Activated CD4-positive, alpha-beta T cell treated with anti-CD3 and anti-CD28 coated beads, Interleukin-2, amount 10 ng/mL, durations not matched to agents 24 days and 14 days (primary cell): ENCODE measurements around the gene AARS1. TPM values are rescaled to one million over a fixed set of nuclear protein-coding genes. Genes with fewer than 3 reads are reported as not detected.
"Not testable (repeated sequence)": the region's sequence is repeated elsewhere in the genome, so short reads cannot be mapped to it uniquely, and the experiment has no call there.

Experiments
- DNase-seq: peaks from one replicate; pipeline ENCODE4 v3.0.0; 2022
- H3K27ac Mint-ChIP-seq: one replicate; pipeline ENCODE4 v1.8.0; 2022; ENCODE audit warnings: mild to moderate bottlenecking, mixed read lengths
- H3K27me3 Mint-ChIP-seq: one replicate; pipeline ENCODE4 v1.8.0; 2022; ENCODE audit warnings: mixed read lengths
- H3K36me3 Mint-ChIP-seq: one replicate; pipeline ENCODE4 v1.8.0; 2022; ENCODE audit warnings: low read depth, mild to moderate bottlenecking, mixed read lengths
- H3K4me1 Mint-ChIP-seq: one replicate; pipeline ENCODE4 v1.8.0; 2021; ENCODE audit warnings: mixed read lengths
- H3K4me3 Mint-ChIP-seq: one replicate; pipeline ENCODE4 v1.8.0; 2022; ENCODE audit warnings: mild to moderate bottlenecking, moderate library complexity, mixed read lengths
- H3K9me3 Mint-ChIP-seq: one replicate; pipeline ENCODE4 v1.8.0; 2021; ENCODE audit warnings: mixed read lengths
- intact Hi-C: fragments of 100-400 bp; cut with micrococcal nuclease; formaldehyde crosslinking; loops from one replicate; pipeline ENCODE4 v1.15.1; 2023
- total RNA-seq: library from RNA; stranded (reverse); gene quantifications from 2 replicates; pipeline ENCODE4 v1.2.3, GENCODE V29; 2022

AARS1 gene
- total RNA-seq, 1 donor from 2014 or later = 115 TPM

GRCh38 chr16:70258946-70259345, 30.4 kb downstream of the AARS1 start:
- H3K36me3 Mint-ChIP-seq = peaks cover 63% of the 10 kb centered on the region
- no peak overlapping the region for H3K27ac Mint-ChIP-seq
- DNase-seq = no peak
- H3K9me3 Mint-ChIP-seq = no peaks in the 10 kb centered on the region
- H3K27me3 Mint-ChIP-seq = no peaks in the 10 kb centered on the region
- intact Hi-C loops = loop anchor here (10.0 kb wide), 1 partner anchor 266 kb away; the partner anchor contains the start of genes COG4 and SF3B3
- H3K4me3 Mint-ChIP-seq = no peak overlapping the region
- H3K4me1 Mint-ChIP-seq = no peaks in the 10 kb centered on the region

DNA sequence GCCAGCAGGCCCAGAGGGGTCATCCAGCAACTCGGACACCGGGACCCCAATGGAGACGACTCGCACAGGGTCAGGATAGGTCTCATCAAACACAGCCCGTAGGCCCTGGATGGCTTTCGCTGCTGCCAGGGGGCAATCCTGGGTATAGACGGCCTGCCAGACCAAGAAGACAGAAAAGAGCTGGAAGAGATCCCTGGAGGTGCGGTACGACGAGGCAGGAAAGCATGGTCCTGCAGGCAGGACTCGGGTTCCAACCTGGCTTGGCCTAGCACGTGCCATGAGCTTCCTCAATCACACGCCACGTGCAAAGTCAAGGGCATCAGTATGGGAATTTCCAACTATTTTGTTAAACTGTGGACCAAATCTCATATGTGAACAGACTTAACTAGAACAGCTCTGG, 31.2 kb downstream of the AARS1 start:
- H3K9me3 Mint-ChIP-seq = no peaks in the 10 kb centered on the region
- no peaks in the 10 kb centered on the region for H3K4me1 Mint-ChIP-seq
- no peaks in the 10 kb centered on the region for H3K27me3 Mint-ChIP-seq
- peaks cover 65% of the 10 kb centered on the region for H3K36me3 Mint-ChIP-seq
- no peak overlapping the region for H3K4me3 Mint-ChIP-seq
- no peak for DNase-seq
- H3K27ac Mint-ChIP-seq = no peak overlapping the region
- intact Hi-C loops = loop anchor here (10.0 kb wide), 1 partner anchor 267 kb away; the partner anchor contains the start of genes COG4 and SF3B3

GRCh38 chr16:70257391-70257790, 31.9 kb downstream of the AARS1 start:
- Mint-ChIP-seq H3K9me3 (no peaks in the 10 kb centered on the region), H3K36me3 (peaks cover 67% of the 10 kb centered on the region), H3K4me3 (no peak overlapping the region), H3K4me1 (no peaks in the 10 kb centered on the region), H3K27me3 (no peaks in the 10 kb centered on the region), H3K27ac (no peak overlapping the region)
- intact Hi-C loops = loop anchor here (10.0 kb wide), 1 partner anchor 267 kb away; the partner anchor contains the start of genes COG4 and SF3B3
- no peak for DNase-seq

GRCh38 chr16:70255574-70255973, 33.7 kb downstream of the AARS1 start:
- Mint-ChIP-seq H3K4me1 (peaks cover 1% of the 10 kb centered on the region), H3K27me3 (no peaks in the 10 kb centered on the region), H3K27ac (no peak overlapping the region), H3K9me3 (no peaks in the 10 kb centered on the region), H3K4me3 (no peak overlapping the region), H3K36me3 (peaks cover 67% of the 10 kb centered on the region)
- intact Hi-C loops = loop anchor here (10.0 kb wide), 1 partner anchor 269 kb away; the partner anchor contains the start of genes COG4 and SF3B3
- no peak for DNase-seq

GRCh38 chr16:70254965-70255286, 34.4 kb downstream of the AARS1 start:
- Mint-ChIP-seq H3K27ac (no peak overlapping the region), H3K4me3 (no peak overlapping the region), H3K36me3 (peaks cover 66% of the 10 kb centered on the region), H3K27me3 (no peaks in the 10 kb centered on the region), H3K4me1 (peaks cover 5% of the 10 kb centered on the region), H3K9me3 (no peaks in the 10 kb centered on the region)
- peak; percentile 58 for DNase-seq
- intact Hi-C loops = loop anchor here (5.0 to 10.0 kb wide), 2 partner anchors 32 to 270 kb away; partner anchors contain the start of genes AARS1, COG4 and SF3B3

DNA sequence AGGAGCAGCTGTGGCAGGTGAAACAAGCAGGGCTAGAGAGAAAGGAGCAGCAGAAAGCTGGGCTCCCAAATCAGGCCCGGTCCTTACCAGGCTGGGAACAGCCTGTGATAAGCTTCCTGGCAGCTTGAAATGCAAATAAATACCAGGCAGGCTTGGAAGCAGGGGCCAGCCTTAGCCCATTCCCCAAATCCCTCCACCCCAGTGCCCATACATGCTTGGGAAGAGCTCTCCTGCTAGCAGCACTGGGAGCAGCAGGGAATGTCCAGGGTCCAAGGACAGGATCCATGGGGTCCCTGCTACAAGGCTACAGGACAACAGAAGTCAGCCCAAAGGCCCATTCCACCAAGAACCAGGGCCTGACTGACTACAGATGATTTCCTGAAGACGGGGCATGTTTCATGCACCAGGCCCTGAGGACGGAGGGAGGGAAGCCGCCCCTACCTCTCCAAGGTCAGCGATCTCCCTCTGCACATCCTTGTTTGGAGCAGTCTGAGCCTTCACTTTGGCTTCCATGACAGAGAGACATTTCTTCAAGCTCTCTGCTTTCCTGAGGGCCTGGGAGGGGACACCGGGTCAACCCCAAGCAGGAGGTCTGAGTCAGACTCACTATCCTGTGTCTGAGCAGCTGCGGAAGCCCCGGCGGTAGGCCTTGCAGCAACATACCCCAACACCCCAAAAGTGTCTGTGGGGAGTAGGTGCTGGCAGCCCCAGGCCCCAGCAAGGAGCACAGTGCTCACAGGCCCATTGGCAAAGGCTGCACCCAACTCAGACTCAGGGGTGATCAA, 34.9 kb downstream of the AARS1 start:
- intact Hi-C loops = loop anchor here (5.0 to 10.0 kb wide), 2 partner anchors 33 to 270 kb away; partner anchors contain the start of genes AARS1, COG4 and SF3B3
- Mint-ChIP-seq H3K4me3 (no peak overlapping the region), H3K27ac (no peak overlapping the region), H3K27me3 (no peaks in the 10 kb centered on the region), H3K4me1 (peaks cover 7% of the 10 kb centered on the region), H3K9me3 (no peaks in the 10 kb centered on the region), H3K36me3 (peaks cover 67% of the 10 kb centered on the region)
- peak; percentile 51 for DNase-seq

- intact Hi-C loops = loop anchor here (2.0 to 10.0 kb wide), 3 partner anchors 34 to 271 kb away; partner anchors contain the start of genes AARS1, COG4, PDPR and SF3B3
- peak; percentile 83 for DNase-seq
- Mint-ChIP-seq H3K27ac (peak overlapping the region; percentile 51), H3K4me3 (no peak overlapping the region), H3K27me3 (no peaks in the 10 kb centered on the region), H3K9me3 (no peaks in the 10 kb centered on the region), H3K4me1 (peaks cover 10% of the 10 kb centered on the region), H3K36me3 (peaks cover 63% of the 10 kb centered on the region)
Measured at GRCh38 chr16:70253291-70254106, 35.8 kb downstream of the AARS1 start.

GRCh38 chr16:70252355-70252988, 36.8 kb downstream of the AARS1 start:
- peak; percentile 73 for DNase-seq
- intact Hi-C loops = loop anchor here (2.0 to 10.0 kb wide), 3 partner anchors 35 to 272 kb away; partner anchors contain the start of genes AARS1, COG4, PDPR and SF3B3
- Mint-ChIP-seq H3K27ac (peak overlapping the region; percentile 96), H3K9me3 (no peaks in the 10 kb centered on the region), H3K4me3 (no peak overlapping the region), H3K36me3 (peaks cover 56% of the 10 kb centered on the region), H3K4me1 (peaks cover 14% of the 10 kb centered on the region), H3K27me3 (no peaks in the 10 kb centered on the region)

- Mint-ChIP-seq H3K36me3 (peaks cover 53% of the 10 kb centered on the region), H3K4me3 (peak within 1 kb of the TSS; percentile 91), H3K4me1 (peaks cover 15% of the 10 kb centered on the region), H3K27me3 (no peaks in the 10 kb centered on the region), H3K27ac (peak within 1 kb of the TSS; percentile 96), H3K9me3 (no peaks in the 10 kb centered on the region)
- DNase-seq = peak; percentile 98
- intact Hi-C loops = loop anchor here (2.0 to 10.0 kb wide), 3 partner anchors 36 to 273 kb away; partner anchors contain the start of genes AARS1, COG4, PDPR and SF3B3
Measured at GRCh38 chr16:70251629-70252354, 37.5 kb downstream of the AARS1 start, which contains the start of gene EXOSC6. Gene EXOSC6, minus strand, starts transcription at chr16:70251940. Its CDS starts 40 bp downstream, at chr16:70251900.

DNA sequence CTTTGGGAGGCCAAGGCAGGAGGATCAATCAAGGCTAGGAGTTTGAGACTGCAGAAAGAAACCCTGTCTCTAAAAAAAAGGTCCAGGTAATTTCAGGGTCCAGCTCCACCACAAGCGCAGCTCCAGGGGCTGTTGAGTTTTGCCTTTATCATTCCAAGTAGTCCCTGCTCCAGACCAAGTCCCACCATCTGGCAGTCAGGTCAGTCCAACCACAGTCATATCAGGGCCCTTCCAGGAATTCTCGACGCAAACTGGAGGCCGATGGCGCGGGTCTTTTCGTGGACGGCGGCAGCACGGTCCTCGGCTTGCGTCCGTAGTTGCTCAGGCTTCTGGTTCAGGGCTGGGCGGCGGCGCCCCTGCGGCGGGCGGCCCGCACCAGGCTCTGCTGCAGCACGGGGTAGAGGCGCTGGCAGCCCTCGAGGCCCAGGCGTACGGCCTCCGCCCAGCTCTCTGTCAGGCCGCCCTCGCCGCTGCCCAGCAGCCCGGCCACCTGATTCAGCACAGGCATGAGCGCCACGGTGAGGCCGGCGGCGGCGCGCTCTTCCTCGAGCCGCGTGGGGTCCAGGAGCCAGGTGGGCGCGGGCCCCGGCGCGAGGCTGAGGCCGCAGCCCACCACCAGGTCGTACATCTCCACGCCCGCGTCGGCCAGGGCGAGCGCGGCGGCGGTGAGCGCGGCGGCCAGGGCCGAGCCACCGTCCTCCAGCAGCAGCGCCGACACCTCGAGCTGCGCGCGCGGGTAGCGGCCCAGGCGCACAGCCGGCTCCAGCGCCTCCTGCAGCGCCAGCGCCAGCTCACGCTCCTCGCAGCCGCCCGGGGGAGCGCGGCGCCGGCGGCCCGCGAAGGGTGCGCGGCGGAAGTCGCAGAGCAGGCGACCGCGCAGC, 38.3 kb downstream of the AARS1 start:
- Mint-ChIP-seq H3K4me3 (peak overlapping the region; percentile 84), H3K9me3 (no peaks in the 10 kb centered on the region), H3K27ac (peak overlapping the region; percentile 84), H3K27me3 (no peaks in the 10 kb centered on the region), H3K4me1 (peaks cover 18% of the 10 kb centered on the region), H3K36me3 (peaks cover 49% of the 10 kb centered on the region)
- peak; percentile 80 for DNase-seq
- intact Hi-C loops = loop anchor here (5.0 to 10.0 kb wide), 2 partner anchors 36 to 274 kb away; partner anchors contain the start of genes AARS1, COG4 and SF3B3

GRCh38 chr16:70249697-70250096, 39.6 kb downstream of the AARS1 start:
- Mint-ChIP-seq H3K4me3 (peak overlapping the region; percentile 76), H3K36me3 (peaks cover 40% of the 10 kb centered on the region), H3K4me1 (peaks cover 18% of the 10 kb centered on the region)
- intact Hi-C loops = loop anchor here (5.0 to 10.0 kb wide), 2 partner anchors 38 to 275 kb away; partner anchors contain the start of genes AARS1, COG4 and SF3B3
- H3K9me3 Mint-ChIP-seq, DNase-seq, H3K27ac Mint-ChIP-seq, H3K27me3 Mint-ChIP-seq: not testable (repeated sequence)

DNA sequence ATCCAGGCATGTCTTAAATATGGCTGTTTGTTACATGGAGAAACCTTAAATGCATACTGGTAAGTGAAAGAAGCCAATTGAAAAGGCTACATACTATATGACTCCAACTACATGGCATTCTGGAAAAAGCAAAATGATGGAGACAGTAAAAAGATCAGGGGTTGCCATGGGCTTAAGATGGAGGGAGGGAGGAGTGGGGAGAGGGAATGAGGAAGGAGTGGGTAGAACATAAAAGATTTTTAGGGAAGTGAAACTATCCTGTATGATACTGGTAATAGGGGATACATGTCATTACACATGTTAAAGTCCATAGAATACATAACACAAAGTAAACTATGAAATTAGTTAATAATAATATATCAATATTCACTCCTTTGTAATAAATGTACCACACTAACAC, 50.5 kb downstream of the AARS1 start:
- H3K4me3 Mint-ChIP-seq, DNase-seq, intact Hi-C loops, H3K4me1 Mint-ChIP-seq, H3K27me3 Mint-ChIP-seq, H3K9me3 Mint-ChIP-seq: not testable (repeated sequence)
- peak overlapping the region; percentile 9 for H3K27ac Mint-ChIP-seq
- peaks cover 15% of the 10 kb centered on the region for H3K36me3 Mint-ChIP-seq
